Measurements from ENCODE around the gene CHST1. TPM values are rescaled to one million over a fixed set of nuclear protein-coding genes. Genes with fewer than 3 reads are reported as not detected.

Gene CHST1
- total RNA-seq, 2 experiments from 2014 or later, result not detected

GRCh38 chr11:45646275-45646927 lies 19.0 kb downstream of the CHST1 start:
- H3K4me3 Mint-ChIP-seq, result no peak overlapping the region

GRCh38 chr11:45644981-45645889 lies 20.2 kb downstream of the CHST1 start:
- intact Hi-C loops (cut with micrococcal nuclease), result no loop called here
- Mint-ChIP-seq H3K27ac (no peak overlapping the region), H3K27me3 (ENCODE audit: low read depth) (peaks cover 16% of the 10 kb centered on the region), H3K9me3 (no peaks in the 10 kb centered on the region), H3K4me3 (no peak overlapping the region), H3K4me1 (ENCODE audit: low read depth) (no peaks in the 10 kb centered on the region), H3K36me3 (ENCODE audit: low read depth) (no peaks in the 10 kb centered on the region)
- CTCF ChIA-PET, result interaction anchor here (1.7 to 2.2 kb wide), 2 partner anchors 10 kb away, joined by 6 to 11 read pairs; no protein-coding TSS in a partner anchor
- no peak for DNase-seq

More at GRCh38 chr11:45646275-45646927, 19.0 kb downstream of the CHST1 start:
- H3K4me1 Mint-ChIP-seq (ENCODE audit: low read depth), result no peaks in the 10 kb centered on the region
- CTCF ChIA-PET, result interaction anchor here (2.2 kb wide), 1 partner anchor 9 kb away, joined by 11 read pairs; no protein-coding TSS in a partner anchor
- intact Hi-C loops (cut with micrococcal nuclease), result no loop called here
- no peaks in the 10 kb centered on the region for H3K9me3 Mint-ChIP-seq
- H3K27me3 Mint-ChIP-seq (ENCODE audit: low read depth), result peaks cover 20% of the 10 kb centered on the region
- no peak overlapping the region for H3K27ac Mint-ChIP-seq
- DNase-seq, result no peak
- no peaks in the 10 kb centered on the region for H3K36me3 Mint-ChIP-seq (ENCODE audit: low read depth)

GRCh38 chr11:45643598-45644260 lies 21.7 kb downstream of the CHST1 start:
- no peaks in the 10 kb centered on the region for H3K36me3 Mint-ChIP-seq (ENCODE audit: low read depth)
- no peaks in the 10 kb centered on the region for H3K4me1 Mint-ChIP-seq (ENCODE audit: low read depth)
- peaks cover 2% of the 10 kb centered on the region for H3K9me3 Mint-ChIP-seq
- H3K27me3 Mint-ChIP-seq (ENCODE audit: low read depth), result peaks cover 24% of the 10 kb centered on the region
- intact Hi-C loops (cut with micrococcal nuclease), result no loop called here
- DNase-seq, result no peak
- no peak overlapping the region for H3K4me3 Mint-ChIP-seq
- no peak overlapping the region for H3K27ac Mint-ChIP-seq
- CTCF ChIA-PET, result interaction anchor here (1.7 kb wide), 1 partner anchor 11 kb away, joined by 6 read pairs; no protein-coding TSS in a partner anchor

- CTCF ChIA-PET, result no interaction called here
- intact Hi-C loops (cut with micrococcal nuclease), result no loop called here
- peaks cover 5% of the 10 kb centered on the region for H3K9me3 Mint-ChIP-seq
Measured at GRCh38 chr11:45641961-45642360, 23.5 kb downstream of the CHST1 start.

GRCh38 chr11:45638051-45638450 lies 27.4 kb downstream of the CHST1 start:
- no peak for DNase-seq
- Mint-ChIP-seq H3K27ac (no peak overlapping the region), H3K4me3 (no peak overlapping the region), H3K36me3 (ENCODE audit: low read depth) (no peaks in the 10 kb centered on the region), H3K9me3 (peaks cover 5% of the 10 kb centered on the region), H3K4me1 (ENCODE audit: low read depth) (no peaks in the 10 kb centered on the region), H3K27me3 (ENCODE audit: low read depth) (peaks cover 35% of the 10 kb centered on the region)
- intact Hi-C loops (cut with micrococcal nuclease), result no loop called here
- CTCF ChIA-PET, result interaction anchor here (1.6 to 2.2 kb wide), 3 partner anchors 17 to 266 kb away, joined by 5 to 8 read pairs (median 6); no protein-coding TSS in a partner anchor

More at GRCh38 chr11:45641961-45642360, 23.5 kb downstream of the CHST1 start:
- no peak overlapping the region for H3K4me3 Mint-ChIP-seq
- no peaks in the 10 kb centered on the region for H3K4me1 Mint-ChIP-seq (ENCODE audit: low read depth)
- no peak for DNase-seq
- H3K27ac Mint-ChIP-seq, result no peak overlapping the region
- H3K27me3 Mint-ChIP-seq (ENCODE audit: low read depth), result peaks cover 31% of the 10 kb centered on the region
- no peaks in the 10 kb centered on the region for H3K36me3 Mint-ChIP-seq (ENCODE audit: low read depth)

- Mint-ChIP-seq H3K4me1 (ENCODE audit: low read depth) (no peaks in the 10 kb centered on the region), H3K27me3 (ENCODE audit: low read depth) (peaks cover 30% of the 10 kb centered on the region), H3K36me3 (ENCODE audit: low read depth) (no peaks in the 10 kb centered on the region), H3K27ac (no peak overlapping the region), H3K4me3 (no peak overlapping the region), H3K9me3 (peaks cover 7% of the 10 kb centered on the region)
- intact Hi-C loops (cut with micrococcal nuclease), result no loop called here
- CTCF ChIA-PET, result no interaction called here
- no peak for DNase-seq
Measured at GRCh38 chr11:45635907-45636306, 29.5 kb downstream of the CHST1 start.

GRCh38 chr11:45625611-45626010 lies 39.8 kb downstream of the CHST1 start:
- Mint-ChIP-seq H3K27me3 (ENCODE audit: low read depth) (peaks cover 33% of the 10 kb centered on the region), H3K9me3 (peaks cover 4% of the 10 kb centered on the region), H3K27ac (no peak overlapping the region), H3K4me1 (ENCODE audit: low read depth) (no peaks in the 10 kb centered on the region), H3K4me3 (no peak overlapping the region), H3K36me3 (ENCODE audit: low read depth) (no peaks in the 10 kb centered on the region)
- no peak for DNase-seq
- intact Hi-C loops (cut with micrococcal nuclease), result no loop called here
- CTCF ChIA-PET, result no interaction called here

GRCh38 chr11:45624095-45624494 lies 41.3 kb downstream of the CHST1 start:
- no peaks in the 10 kb centered on the region for H3K36me3 Mint-ChIP-seq (ENCODE audit: low read depth)

GRCh38 chr11:45622861-45623260 lies 42.6 kb downstream of the CHST1 start:
- Mint-ChIP-seq H3K4me1 (ENCODE audit: low read depth) (no peaks in the 10 kb centered on the region), H3K36me3 (ENCODE audit: low read depth) (no peaks in the 10 kb centered on the region), H3K27me3 (ENCODE audit: low read depth) (peaks cover 23% of the 10 kb centered on the region), H3K9me3 (peaks cover 7% of the 10 kb centered on the region), H3K27ac (no peak overlapping the region), H3K4me3 (no peak overlapping the region)
- no peak for DNase-seq
- intact Hi-C loops (cut with micrococcal nuclease), result no loop called here
- CTCF ChIA-PET, result no interaction called here

More at GRCh38 chr11:45624095-45624494, 41.3 kb downstream of the CHST1 start:
- no peak for DNase-seq
- CTCF ChIA-PET, result interaction anchor here (0.9 kb wide), 1 partner anchor 253 kb away, joined by 3 read pairs; no protein-coding TSS in a partner anchor
- H3K4me3 Mint-ChIP-seq, result no peak overlapping the region
- H3K27ac Mint-ChIP-seq, result no peak overlapping the region
- H3K27me3 Mint-ChIP-seq (ENCODE audit: low read depth), result peaks cover 28% of the 10 kb centered on the region
- intact Hi-C loops (cut with micrococcal nuclease), result no loop called here
- no peaks in the 10 kb centered on the region for H3K4me1 Mint-ChIP-seq (ENCODE audit: low read depth)
- peaks cover 7% of the 10 kb centered on the region for H3K9me3 Mint-ChIP-seq

- DNase-seq, result no peak
- CTCF ChIA-PET, result no interaction called here
- Mint-ChIP-seq H3K4me1 (ENCODE audit: low read depth) (no peaks in the 10 kb centered on the region), H3K27me3 (ENCODE audit: low read depth) (peaks cover 21% of the 10 kb centered on the region), H3K4me3 (no peak overlapping the region), H3K27ac (no peak overlapping the region), H3K9me3 (peaks cover 7% of the 10 kb centered on the region), H3K36me3 (ENCODE audit: low read depth) (no peaks in the 10 kb centered on the region)
- intact Hi-C loops (cut with micrococcal nuclease), result no loop called here
Measured at GRCh38 chr11:45622283-45622682, 43.1 kb downstream of the CHST1 start.

GRCh38 chr11:45621588-45621987 lies 43.8 kb downstream of the CHST1 start:
- peaks cover 21% of the 10 kb centered on the region for H3K27me3 Mint-ChIP-seq (ENCODE audit: low read depth)
- no peak for DNase-seq
- intact Hi-C loops (cut with micrococcal nuclease), result no loop called here
- H3K4me1 Mint-ChIP-seq (ENCODE audit: low read depth), result no peaks in the 10 kb centered on the region
- CTCF ChIA-PET, result interaction anchor here (1.7 kb wide), 1 partner anchor 33 kb away, joined by 4 read pairs; no protein-coding TSS in a partner anchor
- H3K9me3 Mint-ChIP-seq, result peaks cover 7% of the 10 kb centered on the region
- no peaks in the 10 kb centered on the region for H3K36me3 Mint-ChIP-seq (ENCODE audit: low read depth)
- no peak overlapping the region for H3K27ac Mint-ChIP-seq
- no peak overlapping the region for H3K4me3 Mint-ChIP-seq

- DNase-seq, result no peak
- Mint-ChIP-seq H3K27ac (no peak overlapping the region), H3K27me3 (ENCODE audit: low read depth) (peaks cover 17% of the 10 kb centered on the region), H3K9me3 (peaks cover 7% of the 10 kb centered on the region), H3K36me3 (ENCODE audit: low read depth) (no peaks in the 10 kb centered on the region), H3K4me1 (ENCODE audit: low read depth) (no peaks in the 10 kb centered on the region), H3K4me3 (no peak overlapping the region)
- CTCF ChIA-PET, result interaction anchor here (1.3 to 1.7 kb wide), 2 partner anchors 34 to 152 kb away, joined by 3 to 4 read pairs; no protein-coding TSS in a partner anchor
- intact Hi-C loops (cut with micrococcal nuclease), result no loop called here
Measured at GRCh38 chr11:45620243-45620642, 45.2 kb downstream of the CHST1 start.

All from activated naive CD4-positive, alpha-beta T cell treated with anti-CD3 and anti-CD28 coated beads for 36 hours (primary cell).